KBM-7 (cell line): ENCODE data around the gene C1orf105.
"Not testable (repeated sequence)": the region's sequence is repeated elsewhere in the genome, so short reads cannot be mapped to it uniquely, and the experiment has no call there.

Source experiments
- DNase-seq: peaks from one replicate; pipeline ENCODE4 v3.0.0-alpha.2; 2015
- in situ Hi-C: fragments of 300-500 bp; cut with MboI; formaldehyde crosslinking; loops from 2 replicates; pipeline ENCODE4 v1.14.3; 2020; ENCODE audit warnings: low sequenced_read_pairs, low pct_unique_long_range_greater_than_20kb, mixed read lengths

Gene C1orf105

GRCh38 chr1:172476218-172476811 is 55.8 kb downstream of the C1orf105 start:
- DNase-seq = no peak
- in situ Hi-C loops = no loop called here

DNA sequence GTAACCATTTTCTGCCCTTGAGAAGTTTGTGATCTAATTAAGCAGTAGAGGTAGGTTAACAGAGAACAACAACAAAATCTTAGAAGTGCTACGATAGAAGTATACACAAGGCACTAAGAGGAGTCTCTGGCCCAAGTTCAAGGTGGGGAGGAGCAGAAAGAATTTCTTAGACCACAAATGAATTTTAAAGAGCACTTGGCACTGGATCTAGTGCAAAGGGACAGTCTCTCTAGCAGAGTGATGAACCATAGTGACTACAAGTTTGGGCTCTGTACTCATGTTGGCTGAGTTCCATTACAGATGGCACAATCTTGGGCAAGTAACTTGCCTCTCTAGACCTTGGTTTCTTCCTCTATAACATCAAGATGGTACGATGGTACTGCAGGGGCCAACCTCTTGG is 56.7 kb downstream of the C1orf105 start:
- in situ Hi-C loops = no loop called here
- DNase-seq = no peak

DNA sequence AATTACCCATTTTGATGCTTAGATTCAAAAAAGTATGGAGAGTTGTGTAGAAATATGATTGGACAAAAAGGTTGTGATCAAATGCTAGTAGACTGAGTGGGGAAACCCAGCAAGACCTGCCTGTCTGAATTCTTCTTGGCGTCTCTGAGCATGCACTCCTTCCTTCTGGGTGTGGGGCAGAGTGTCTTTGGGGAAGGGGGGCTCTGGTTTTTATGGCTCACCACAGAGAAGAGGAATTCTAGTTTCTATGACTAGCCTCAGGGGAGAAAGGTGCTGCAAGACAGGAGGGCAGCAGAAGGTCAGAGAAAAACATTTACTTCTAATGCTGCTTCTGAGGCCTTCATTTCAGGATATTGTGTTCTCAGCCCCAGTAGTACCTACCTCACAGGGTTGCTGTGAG is 57.3 kb downstream of the C1orf105 start:
- in situ Hi-C loops = no loop called here
- no peak for DNase-seq

- DNase-seq = no peak
- in situ Hi-C loops = no loop called here
These were observed 58.0 kb downstream of the C1orf105 start for GRCh38 chr1:172478485-172478884.

DNA sequence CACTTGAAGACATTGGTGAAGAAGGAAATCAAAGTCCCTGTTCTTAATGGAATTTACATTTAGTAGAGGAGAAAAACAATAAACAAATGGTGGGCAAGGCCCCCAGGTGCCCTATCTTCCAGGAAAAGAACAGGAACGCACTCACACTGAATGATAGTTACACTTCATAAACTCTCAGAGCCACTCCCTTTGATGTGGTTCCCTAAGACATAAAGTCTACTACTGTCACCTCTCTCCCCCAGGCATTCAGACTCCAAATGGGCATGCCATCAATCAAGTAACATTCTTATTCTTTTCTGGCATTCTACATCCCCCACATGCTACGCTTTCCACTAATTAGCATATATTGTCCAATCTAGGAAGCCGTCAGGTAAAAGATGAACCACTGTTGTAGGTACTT is 59.9 kb downstream of the C1orf105 start:
- in situ Hi-C loops = no loop called here
- no peak for DNase-seq

DNA sequence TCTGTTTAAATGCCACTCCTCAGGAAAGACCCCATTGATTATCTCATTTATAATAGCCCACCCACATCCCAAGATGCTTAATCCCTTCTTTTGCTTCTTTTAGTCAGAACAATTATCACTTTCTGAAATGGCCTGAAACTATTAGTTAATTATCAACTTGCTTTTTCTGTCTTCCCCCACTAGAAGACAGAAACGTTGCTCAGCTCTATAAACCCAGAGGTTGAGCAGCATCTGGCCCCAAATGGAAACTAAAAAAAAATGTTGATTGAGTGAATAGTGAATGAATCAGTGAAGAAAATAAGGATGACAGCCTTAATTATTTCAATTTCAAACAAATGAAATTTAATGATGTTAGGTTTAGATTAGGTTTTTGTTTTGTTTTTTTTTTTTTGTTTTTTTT is 61.6 kb downstream of the C1orf105 start:
- DNase-seq = no peak
- in situ Hi-C loops = no loop called here

GRCh38 chr1:172483448-172483847 is 63.0 kb downstream of the C1orf105 start:
- in situ Hi-C loops = no loop called here
- DNase-seq = no peak

GRCh38 chr1:172484252-172484651 is 63.8 kb downstream of the C1orf105 start:
- in situ Hi-C loops = no loop called here
- DNase-seq = no peak

GRCh38 chr1:172485626-172486025 is 65.1 kb downstream of the C1orf105 start:
- DNase-seq = no peak
- in situ Hi-C loops = no loop called here

DNA sequence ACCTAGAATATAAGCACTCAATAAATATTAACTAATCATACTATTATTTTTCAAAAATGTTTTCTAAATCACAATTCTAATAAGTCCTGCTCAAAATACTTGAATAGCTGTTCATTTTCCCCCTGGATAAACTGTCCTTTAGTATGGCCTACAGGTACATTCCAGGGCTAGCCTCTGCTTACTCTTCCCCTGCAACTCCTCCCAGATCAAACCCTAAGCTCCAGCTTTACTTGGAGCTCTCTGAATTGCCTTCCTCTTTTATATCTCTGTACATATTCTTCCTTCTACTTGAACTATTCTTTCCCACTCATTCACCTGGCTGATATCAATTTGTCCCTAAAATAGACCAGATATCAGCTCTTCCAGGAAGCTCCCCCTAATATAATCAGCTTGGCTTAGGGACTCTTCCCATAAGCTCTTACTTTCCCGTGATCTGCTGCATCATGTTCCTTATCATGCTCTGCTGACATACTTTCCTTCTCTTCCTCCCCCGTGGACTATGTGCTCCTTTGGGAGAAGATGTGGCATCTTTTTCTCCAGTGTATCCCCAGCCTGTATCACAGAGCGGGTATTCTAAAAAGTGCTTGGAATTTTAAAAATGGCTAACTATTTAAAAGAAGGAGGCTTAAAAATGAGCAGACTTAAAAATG is 66.4 kb downstream of the C1orf105 start:
- DNase-seq = no peak
- in situ Hi-C loops = no loop called here

DNA sequence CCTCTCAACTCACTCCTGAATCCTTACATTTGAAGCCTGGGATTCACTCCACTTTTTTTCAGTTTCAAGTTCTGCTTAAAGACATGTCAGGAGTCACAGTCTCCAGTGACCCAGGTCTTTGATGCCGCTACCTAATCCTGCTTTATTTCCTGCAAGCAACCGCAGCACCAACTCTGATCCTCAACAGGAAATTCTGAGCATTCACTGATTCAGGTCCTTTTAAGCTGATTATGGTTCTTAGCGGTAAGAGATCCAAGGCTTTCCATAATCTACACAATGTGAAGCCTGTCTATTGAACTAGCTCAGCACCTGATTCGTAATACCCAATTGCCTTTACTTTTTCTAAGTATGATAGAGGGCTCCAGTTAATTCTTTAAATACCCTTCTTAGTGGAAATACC is 67.1 kb downstream of the C1orf105 start:
- in situ Hi-C loops = no loop called here
- DNase-seq = peak; percentile 33

GRCh38 chr1:172488393-172488792 is 67.9 kb downstream of the C1orf105 start:
- in situ Hi-C loops = no loop called here
- no peak for DNase-seq

GRCh38 chr1:172489847-172490246 is 69.4 kb downstream of the C1orf105 start:
- in situ Hi-C loops = no loop called here
- DNase-seq = no peak

- in situ Hi-C loops = no loop called here
- DNase-seq = no peak
These were observed 71.9 kb downstream of the C1orf105 start for GRCh38 chr1:172492421-172492820.

DNA sequence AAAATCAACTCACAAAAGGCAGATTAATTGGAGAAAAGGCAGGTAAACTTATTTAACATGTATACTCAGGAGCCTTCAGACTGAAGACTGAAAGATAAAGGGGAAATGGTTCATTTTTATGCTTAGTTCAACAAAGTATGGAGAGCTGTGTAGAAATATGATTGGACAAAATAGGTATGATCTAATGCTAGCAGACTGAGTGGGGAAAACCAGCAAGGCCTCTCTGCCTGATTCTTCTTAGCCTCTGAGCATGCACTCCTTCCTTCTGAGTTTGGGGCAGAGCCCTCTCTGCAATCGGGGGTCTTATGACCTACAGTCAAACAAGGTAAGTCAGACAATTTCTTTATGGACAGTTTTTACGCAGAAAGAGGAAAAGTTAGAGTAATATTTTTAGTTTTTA is 73.7 kb downstream of the C1orf105 start:
- in situ Hi-C loops = no loop called here
- DNase-seq = no peak

- in situ Hi-C loops, DNase-seq: not testable (repeated sequence)
These were observed 75.6 kb downstream of the C1orf105 start for GRCh38 chr1:172496127-172496526.

GRCh38 chr1:172496678-172497077 is 76.2 kb downstream of the C1orf105 start:
- no peak for DNase-seq
- in situ Hi-C loops = no loop called here

DNA sequence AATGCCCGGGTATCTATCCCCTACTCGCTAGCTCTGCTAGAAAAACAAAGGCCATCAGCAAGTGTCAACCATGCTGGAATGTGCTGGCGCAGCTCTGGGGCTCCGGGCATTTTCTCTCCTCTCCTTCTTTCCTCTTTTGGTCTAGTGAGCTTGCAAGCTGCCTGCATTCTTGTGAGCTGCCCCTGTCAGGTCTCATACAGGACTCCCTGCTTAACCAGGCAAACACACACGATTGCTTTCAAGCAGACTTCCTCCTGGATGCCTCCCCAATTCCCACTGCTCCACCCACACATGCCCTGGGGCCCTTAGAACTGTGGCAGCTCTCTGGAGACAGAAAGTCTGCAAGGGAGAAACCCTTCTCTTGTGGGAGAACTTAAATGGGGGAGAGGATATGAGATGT is 76.7 kb downstream of the C1orf105 start:
- in situ Hi-C loops = no loop called here
- DNase-seq = peak; percentile 15

- no peak for DNase-seq
- in situ Hi-C loops = no loop called here
These were observed 78.4 kb downstream of the C1orf105 start for GRCh38 chr1:172498857-172499256.

DNA sequence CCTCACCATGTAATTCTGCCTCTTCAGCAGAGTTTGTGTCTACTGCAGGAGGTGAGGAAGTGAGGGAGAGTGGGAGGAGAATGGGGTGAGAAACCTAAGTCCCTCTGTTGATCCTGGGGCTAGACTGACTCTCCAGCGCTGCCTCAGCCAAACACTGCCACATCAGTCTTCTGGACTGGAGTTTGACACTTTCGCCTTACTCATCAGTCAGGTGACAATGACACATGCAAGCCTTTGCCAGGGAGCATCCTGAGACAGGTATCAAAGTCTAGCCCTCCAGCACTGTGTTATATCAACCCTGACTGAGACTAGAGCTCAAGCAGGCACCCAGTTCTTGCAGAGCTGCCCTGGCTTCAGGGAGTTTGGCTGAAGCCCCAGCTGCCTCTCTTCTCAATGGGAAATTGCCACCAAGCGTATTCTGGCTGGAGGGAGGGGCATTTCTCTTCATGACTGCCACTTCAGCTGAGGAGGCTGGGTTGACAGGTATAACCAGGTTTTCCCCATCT is 79.2 kb downstream of the C1orf105 start:
- no peak for DNase-seq
- in situ Hi-C loops = no loop called here

GRCh38 chr1:172500207-172500606 is 79.7 kb downstream of the C1orf105 start:
- no peak for DNase-seq
- in situ Hi-C loops = no loop called here
